GM12874 (cell line): ENCODE measurements around the gene SEMA3C.

Source experiments
- CTCF ChIP-seq: IDR thresholded peaks from 2 replicates; pipeline ENCODE4 v1.5.1; 2011; ENCODE audit warnings: low read depth, mild to moderate bottlenecking, control low read depth, low read length, moderate library complexity; ENCODE audit not compliant: insufficient read depth

The SEMA3C gene

GRCh38 chr7:80858141-80858903, 60.5 kb downstream of the SEMA3C start:
- no peak for TF ChIP-seq CTCF

GRCh38 chr7:80856769-80857168, 62.1 kb downstream of the SEMA3C start:
- TF ChIP-seq CTCF = no peak

GRCh38 chr7:80851896-80852476, 66.9 kb downstream of the SEMA3C start:
- no peak for TF ChIP-seq CTCF

GRCh38 chr7:80848841-80849240, 70.0 kb downstream of the SEMA3C start:
- no peak for TF ChIP-seq CTCF

GRCh38 chr7:80847895-80848294, 71.0 kb downstream of the SEMA3C start:
- TF ChIP-seq CTCF = no peak

GRCh38 chr7:80847027-80847426, 71.8 kb downstream of the SEMA3C start:
- no peak for TF ChIP-seq CTCF

- no peak for TF ChIP-seq CTCF
Observed at GRCh38 chr7:80844916-80845315, 73.9 kb downstream of the SEMA3C start.
